ENCODE data around the gene SAFB2. TPM values are rescaled to one million over a fixed set of nuclear protein-coding genes. Genes with fewer than 3 reads are reported as not detected.

Gene SAFB2
- total RNA-seq, 6 donors from 2014 or later = 41.8 to 273 (median 94.5) TPM

DNA sequence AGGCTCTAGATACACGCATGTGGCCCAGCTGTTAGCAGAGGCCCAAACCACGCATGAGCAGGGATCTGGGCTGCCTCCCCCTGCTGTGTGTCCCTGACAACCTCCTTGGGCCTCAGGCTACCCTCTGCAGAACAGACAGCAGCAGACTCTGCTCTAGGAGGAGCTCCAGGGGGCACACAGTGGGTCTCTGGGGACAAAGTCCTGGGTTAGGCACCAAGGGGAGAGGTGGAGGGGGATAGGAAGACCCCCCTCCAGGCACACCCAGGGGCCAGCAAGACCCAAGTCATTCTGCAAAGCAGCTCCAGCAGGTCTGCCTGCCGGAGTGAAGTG is 62.8 kb downstream of the SAFB2 start:
- DNase-seq = no peak
- ATAC-seq (ENCODE audit: low FRiP score in 2 of 2) = no peak
- TF ChIP-seq EP300 (IDR thresholded peaks at IDR 0.05) = no peak
- H3K4me3 ChIP-seq = no peak overlapping the region
- H3K9me3 ChIP-seq = peaks cover 8 to 19% (median 9%) of the 10 kb centered on the region in 4 donors
- H3K4me1 ChIP-seq = no peaks in the 10 kb centered on the region
- WGBS, 2 donors = 38 to 67% methylated on average over 1 to 3 of the region's 3 CpGs
- no peaks in the 10 kb centered on the region for H3K27me3 ChIP-seq
- no peak overlapping the region for H3K27ac ChIP-seq
- no peaks in the 10 kb centered on the region for H3K36me3 ChIP-seq

DNA sequence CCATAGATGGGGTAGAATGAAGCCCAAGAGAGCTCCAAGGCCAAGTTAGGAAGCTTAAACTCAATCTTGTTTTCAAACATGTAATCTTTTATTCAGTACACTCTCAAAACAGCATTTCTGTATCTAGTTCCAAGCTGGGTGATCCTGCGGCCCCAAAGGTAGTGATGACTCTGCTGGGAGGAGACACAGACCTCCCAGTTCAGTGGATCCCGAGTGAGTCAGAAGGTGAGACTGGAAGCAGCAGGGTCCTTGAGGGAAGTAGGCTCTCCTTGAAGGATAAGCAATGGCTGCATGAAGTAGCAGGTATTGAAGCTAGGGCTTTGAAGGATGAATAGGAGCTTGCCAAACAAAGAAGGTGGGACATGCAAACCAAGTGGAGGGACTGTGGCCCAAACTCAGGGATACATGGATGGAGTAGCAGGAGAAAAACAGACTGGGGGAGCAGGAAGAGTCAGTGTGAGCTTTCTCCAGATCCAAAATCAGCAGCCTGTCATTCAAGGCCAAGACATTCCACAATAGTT is 64.4 kb downstream of the SAFB2 start:
- DNase-seq (no peak), ATAC-seq (ENCODE audit: low FRiP score in 2 of 2) (no peak)
- Histone ChIP-seq H3K27me3 (no peaks in the 10 kb centered on the region), H3K27ac (no peak overlapping the region), H3K36me3 (no peaks in the 10 kb centered on the region), H3K4me1 (no peaks in the 10 kb centered on the region), H3K4me3 (no peak overlapping the region), H3K9me3 (peaks cover 8 to 19% (median 9%) of the 10 kb centered on the region in 4 donors)
- 60 to 86% methylated on average over 2 of the region's 2 CpGs for WGBS, 2 donors
- TF ChIP-seq POLR2AphosphoS5 (IDR thresholded peaks at IDR 0.05) (no peak), POLR2A (IDR thresholded peaks at IDR 0.05) (no peak), EP300 (IDR thresholded peaks at IDR 0.05) (no peak)
- TF ChIP-seq, protein P1, sequence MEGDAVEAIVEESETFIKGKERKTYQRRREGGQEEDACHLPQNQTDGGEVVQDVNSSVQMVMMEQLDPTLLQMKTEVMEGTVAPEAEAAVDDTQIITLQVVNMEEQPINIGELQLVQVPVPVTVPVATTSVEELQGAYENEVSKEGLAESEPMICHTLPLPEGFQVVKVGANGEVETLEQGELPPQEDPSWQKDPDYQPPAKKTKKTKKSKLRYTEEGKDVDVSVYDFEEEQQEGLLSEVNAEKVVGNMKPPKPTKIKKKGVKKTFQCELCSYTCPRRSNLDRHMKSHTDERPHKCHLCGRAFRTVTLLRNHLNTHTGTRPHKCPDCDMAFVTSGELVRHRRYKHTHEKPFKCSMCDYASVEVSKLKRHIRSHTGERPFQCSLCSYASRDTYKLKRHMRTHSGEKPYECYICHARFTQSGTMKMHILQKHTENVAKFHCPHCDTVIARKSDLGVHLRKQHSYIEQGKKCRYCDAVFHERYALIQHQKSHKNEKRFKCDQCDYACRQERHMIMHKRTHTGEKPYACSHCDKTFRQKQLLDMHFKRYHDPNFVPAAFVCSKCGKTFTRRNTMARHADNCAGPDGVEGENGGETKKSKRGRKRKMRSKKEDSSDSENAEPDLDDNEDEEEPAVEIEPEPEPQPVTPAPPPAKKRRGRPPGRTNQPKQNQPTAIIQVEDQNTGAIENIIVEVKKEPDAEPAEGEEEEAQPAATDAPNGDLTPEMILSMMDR (IDR thresholded peaks at IDR 0.05) = no peak

DNA sequence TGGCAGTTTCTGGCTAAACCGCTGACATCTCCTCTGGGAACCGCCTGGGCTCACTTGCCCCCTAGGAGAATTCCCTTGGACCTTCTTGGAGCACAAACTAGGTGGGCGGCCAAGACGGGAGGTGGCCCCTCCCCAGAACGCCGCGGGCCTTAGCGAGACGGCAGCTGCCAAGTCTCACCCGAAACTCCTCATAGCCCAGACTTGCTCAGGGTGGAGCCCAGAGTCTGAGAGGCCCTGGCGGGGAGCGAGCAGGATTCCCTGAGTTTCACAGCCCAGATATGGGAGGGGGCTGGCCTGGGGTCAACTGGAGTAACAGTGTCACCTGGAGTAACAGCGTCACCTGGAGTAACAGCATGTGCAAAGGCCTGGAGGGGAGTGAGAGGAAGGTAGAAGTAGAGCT is 64.9 kb downstream of the SAFB2 start:
- ATAC-seq (ENCODE audit: low FRiP score in 2 of 2) (no peak), DNase-seq (no peak)
- Histone ChIP-seq H3K4me1 (no peaks in the 10 kb centered on the region), H3K36me3 (no peaks in the 10 kb centered on the region), H3K9me3 (peaks cover 8 to 16% (median 9%) of the 10 kb centered on the region in 4 donors), H3K4me3 (no peak overlapping the region), H3K27ac (no peak overlapping the region), H3K27me3 (no peaks in the 10 kb centered on the region)
- WGBS, 2 donors = 40 to 50% methylated on average over 12 to 13 of the region's 13 CpGs
- TF ChIP-seq, protein P1 (IDR thresholded peaks at IDR 0.05) = no peak
- TF ChIP-seq EP300 (IDR thresholded peaks at IDR 0.05) (no peak), POLR2A (IDR thresholded peaks at IDR 0.05) (no peak), POLR2AphosphoS5 (IDR thresholded peaks at IDR 0.05) (no peak)

DNA sequence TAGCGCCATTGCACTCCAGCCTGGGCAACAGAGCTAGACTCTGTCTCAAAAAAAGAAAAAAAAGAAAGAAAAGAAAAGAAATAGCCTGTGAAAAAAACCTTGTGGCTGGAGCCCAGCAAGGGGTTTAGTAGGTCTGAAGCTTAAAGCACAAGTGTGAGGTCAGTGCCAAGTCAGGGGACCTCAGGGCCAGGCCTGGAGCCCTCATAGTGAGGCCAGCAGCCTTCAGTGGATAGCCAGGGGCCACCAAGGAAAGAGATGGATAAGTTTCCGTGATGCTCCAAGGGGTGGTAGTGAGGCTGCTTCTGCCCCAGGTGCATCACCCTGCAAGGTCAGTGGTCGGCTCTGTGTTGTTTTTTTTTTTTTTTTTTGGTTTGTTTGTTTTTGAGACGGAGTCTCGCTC is 67.7 kb downstream of the SAFB2 start:
- no peaks in the 10 kb centered on the region for H3K27me3 ChIP-seq
- no peak overlapping the region for H3K27ac ChIP-seq
- no peaks in the 10 kb centered on the region for H3K4me1 ChIP-seq
- H3K9me3 ChIP-seq = no peaks in the 10 kb centered on the region
- H3K36me3 ChIP-seq = no peaks in the 10 kb centered on the region
- 79 to 87% methylated on average over 5 of the region's 5 CpGs for WGBS, 2 donors
- peak in 1 of 2 donors; percentile 53 for ATAC-seq (ENCODE audit: low FRiP score in 2 of 2)
- no peak for TF ChIP-seq POLR2A (IDR thresholded peaks at IDR 0.05)
- no peak for DNase-seq
- no peak overlapping the region for H3K4me3 ChIP-seq

DNA sequence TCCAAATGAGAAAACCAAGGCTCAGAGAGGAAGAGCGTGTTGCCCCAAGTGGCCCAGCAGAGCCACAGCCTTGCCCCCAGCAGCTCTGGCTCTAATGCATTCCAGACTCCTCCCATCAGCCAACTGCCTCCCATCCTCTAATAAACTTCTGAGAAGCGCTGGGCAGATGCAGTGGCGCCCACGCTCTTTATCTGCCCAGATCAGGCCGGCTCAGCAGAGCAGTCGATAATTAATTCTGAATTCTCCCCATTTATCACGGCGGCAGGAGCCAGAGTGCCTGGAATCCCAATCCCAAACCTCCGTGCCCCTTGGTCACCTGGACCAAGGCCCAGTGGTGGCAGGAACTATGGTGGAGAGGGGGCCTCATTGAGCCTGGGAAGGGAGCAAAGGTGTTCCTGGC is 68.7 kb downstream of the SAFB2 start:
- Histone ChIP-seq H3K27me3 (no peaks in the 10 kb centered on the region), H3K36me3 (no peaks in the 10 kb centered on the region), H3K9me3 (no peaks in the 10 kb centered on the region), H3K4me1 (no peaks in the 10 kb centered on the region), H3K27ac (no peak overlapping the region), H3K4me3 (no peak overlapping the region)
- TF ChIP-seq EP300 (IDR thresholded peaks at IDR 0.05) (no peak), POLR2AphosphoS5 (IDR thresholded peaks at IDR 0.05) (no peak), POLR2A (IDR thresholded peaks at IDR 0.05) (no peak)
- TF ChIP-seq, protein P1 (IDR thresholded peaks at IDR 0.05) = no peak
- ATAC-seq (ENCODE audit: low FRiP score in 2 of 2) (no peak), DNase-seq (no peak)
- WGBS, 2 donors = 78 to 86% methylated on average over 4 to 9 of the region's 9 CpGs

DNA sequence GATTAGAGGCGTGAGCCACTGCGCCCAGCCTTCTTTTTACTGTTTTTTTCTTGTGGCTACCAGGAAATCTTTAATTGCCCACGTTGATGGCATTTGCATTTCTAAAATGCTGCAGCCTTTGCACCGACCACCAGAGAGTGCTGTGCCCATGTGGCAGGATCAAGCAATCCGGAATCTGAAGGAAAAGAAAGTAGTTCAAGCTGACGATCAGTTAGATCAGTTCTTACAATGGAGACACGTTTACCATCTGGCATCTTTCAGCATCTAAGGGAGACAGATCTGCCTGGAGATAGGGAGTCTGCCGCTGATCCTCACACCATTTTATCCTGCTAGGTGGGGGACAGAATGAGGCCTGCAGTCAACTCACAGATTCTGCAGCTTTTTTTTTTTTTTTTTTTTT is 74.7 kb downstream of the SAFB2 start:
- ATAC-seq (ENCODE audit: low FRiP score in 2 of 2) (peak in 1 of 2 donors; percentile 16), DNase-seq (no peak)
- no peaks in the 10 kb centered on the region for H3K27me3 ChIP-seq

More for the DNA sequence above, 74.7 kb downstream of the SAFB2 start:
- H3K36me3 ChIP-seq = no peaks in the 10 kb centered on the region
- no peaks in the 10 kb centered on the region for H3K4me1 ChIP-seq
- H3K27ac ChIP-seq = no peak overlapping the region
- no peak overlapping the region for H3K4me3 ChIP-seq
- TF ChIP-seq POLR2A (IDR thresholded peaks at IDR 0.05) = no peak
- TF ChIP-seq, protein P1 (IDR thresholded peaks at IDR 0.05) = peak in 4 of 6 experiments; percentile 14 to 47 (median 30)
- WGBS, 2 donors = 38 to 45% methylated on average over 8 of the region's 8 CpGs
- H3K9me3 ChIP-seq = no peaks in the 10 kb centered on the region
